Sigmoid colon (tissue), 4 donors: ENCODE data around the gene LRCH1.

ENCODE experiments used
- CTCF ChIP-seq, 4 experiments: fragments of 450-650 bp in 3 of 4; fragments of 200-600 bp in 1 of 4; IDR thresholded peaks; one replicate each; pipeline ENCODE4 v1.5.1; 2016 to 2019; ENCODE audit warnings: antibody characterized with exemption in 4 of 4, mild to moderate bottlenecking in 3 of 4, moderate library complexity in 2 of 4
- EP300 ChIP-seq, 4 donors: sonication (generic); formaldehyde crosslinking; IDR thresholded peaks; one replicate each; pipeline ENCODE4 v1.6.1; 2017; ENCODE audit warnings: antibody characterized with exemption in 4 of 4
- POLR2A ChIP-seq, 2 donors: fragments of 450-650 bp; IDR thresholded peaks; one replicate each; pipeline ENCODE4 v1.6.1; 2016; ENCODE audit warnings: antibody characterized with exemption in 2 of 2, mild to moderate bottlenecking in 2 of 2, moderate library complexity in 2 of 2
- POLR2AphosphoS5 ChIP-seq, 4 donors: sonication (generic); formaldehyde crosslinking; IDR thresholded peaks; one replicate each; pipeline ENCODE4 v1.6.1; 2017; ENCODE audit warnings: antibody characterized with exemption in 4 of 4

GRCh38 chr13:46504036-46504435 lies 48.9 kb upstream of the LRCH1 start:
- TF ChIP-seq CTCF (IDR thresholded peaks at IDR 0.05) (no peak), POLR2AphosphoS5 (IDR thresholded peaks at IDR 0.05) (no peak), POLR2A (IDR thresholded peaks at IDR 0.05) (no peak), EP300 (IDR thresholded peaks at IDR 0.05) (no peak)
